Measurements from ENCODE around the gene TGFBRAP1. TPM values are rescaled to one million over a fixed set of nuclear protein-coding genes. Genes with fewer than 3 reads are reported as not detected.

TGFBRAP1 gene
- total RNA-seq, 8 experiments from 2014 or later, result 7.4 to 17.8 (median 11.5) TPM

DNA sequence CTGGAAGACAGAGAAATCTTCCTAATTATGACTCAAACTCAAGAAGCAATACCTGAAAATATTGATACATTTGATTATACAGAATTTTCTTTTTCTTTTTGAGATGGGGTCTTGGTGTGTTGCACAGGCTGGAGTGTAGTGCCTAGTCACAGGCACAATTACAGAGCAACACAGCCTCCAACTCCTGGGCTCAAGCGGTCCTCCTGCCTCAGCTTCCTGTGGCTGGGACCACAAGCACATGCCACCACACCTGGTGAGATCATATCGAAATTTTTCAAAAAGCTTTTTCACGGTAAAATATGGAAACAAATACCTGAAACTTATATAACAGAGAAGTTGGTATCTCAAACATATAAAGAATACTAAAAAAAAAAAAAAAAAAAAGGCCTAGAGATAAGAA, 27.9 kb downstream of the TGFBRAP1 start:
- ATAC-seq (replicated peaks in 6 of 8), result no peak
- Histone ChIP-seq H3K27ac (no peak overlapping the region), H3K4me1 (replicated peaks in 1 of 2) (peaks cover 0 to 9% of the 10 kb centered on the region in 2 donors), H3K4me3 (no peak overlapping the region)
- 83 to 100% (median 100%) methylated on average over 1 to 3 of the region's 3 CpGs; no CpG with 5 or more reads in 1 of the 10 experiments for WGBS, 10 experiments
- in situ Hi-C loops (cut with MboI; ENCODE audit: low pct_unique_long_range_greater_than_20kb in 2 of 9, low sequenced_read_pairs in 9 of 9, unreplicated experiment in 9 of 9), result no loop called here

DNA sequence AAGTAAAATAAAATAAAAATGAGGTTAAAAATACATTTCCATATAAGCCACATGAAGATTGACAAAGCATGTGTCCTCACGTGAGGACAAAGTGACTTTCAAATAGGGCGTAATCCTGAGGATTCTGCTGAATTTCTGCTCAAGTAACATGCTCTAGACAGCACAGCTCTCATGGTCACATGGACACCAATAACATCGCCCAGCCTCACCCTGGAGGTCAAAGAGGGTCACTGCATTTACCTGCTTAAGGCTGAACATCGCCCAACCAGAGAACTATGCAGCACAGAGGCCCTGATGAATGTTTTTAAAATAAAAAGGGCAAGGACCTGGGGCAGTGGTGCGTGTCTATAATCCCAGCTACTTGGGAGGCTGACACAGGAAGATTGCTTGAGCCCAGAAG, 30.2 kb downstream of the TGFBRAP1 start:
- no peak for ATAC-seq (replicated peaks in 6 of 8)
- in situ Hi-C loops (cut with MboI; ENCODE audit: low pct_unique_long_range_greater_than_20kb in 2 of 9, low sequenced_read_pairs in 9 of 9, unreplicated experiment in 9 of 9), result loop anchor here in 1 of 9 experiments (10.0 kb wide), 1 partner anchor 184 kb away; no protein-coding TSS in a partner anchor
- no peak overlapping the region for H3K4me3 ChIP-seq

GRCh38 chr2:105298017-105298416, 31.5 kb downstream of the TGFBRAP1 start:
- Histone ChIP-seq H3K4me1 (replicated peaks in 1 of 2) (peaks cover 0 to 2% of the 10 kb centered on the region in 2 donors), H3K27ac (no peak overlapping the region), H3K4me3 (no peak overlapping the region)
- in situ Hi-C loops (cut with MboI; ENCODE audit: low pct_unique_long_range_greater_than_20kb in 2 of 9, low sequenced_read_pairs in 9 of 9, unreplicated experiment in 9 of 9), result loop anchor here in 1 of 9 experiments (10.0 kb wide), 1 partner anchor 183 kb away; no protein-coding TSS in a partner anchor
- WGBS, 10 experiments, result 80 to 100% (median 89%) methylated on average over 1 to 2 of the region's 3 CpGs; no CpG with 5 or more reads in 4 of the 10 experiments
- ATAC-seq (replicated peaks in 6 of 8), result no peak

More for the DNA sequence above, 30.2 kb downstream of the TGFBRAP1 start:
- WGBS, 10 experiments, result 67 to 100% (median 89%) methylated on average over 1 to 5 of the region's 5 CpGs
- H3K27ac ChIP-seq, result no peak overlapping the region
- H3K4me1 ChIP-seq (replicated peaks in 1 of 2), result peaks cover 0 to 2% of the 10 kb centered on the region in 2 donors

DNA sequence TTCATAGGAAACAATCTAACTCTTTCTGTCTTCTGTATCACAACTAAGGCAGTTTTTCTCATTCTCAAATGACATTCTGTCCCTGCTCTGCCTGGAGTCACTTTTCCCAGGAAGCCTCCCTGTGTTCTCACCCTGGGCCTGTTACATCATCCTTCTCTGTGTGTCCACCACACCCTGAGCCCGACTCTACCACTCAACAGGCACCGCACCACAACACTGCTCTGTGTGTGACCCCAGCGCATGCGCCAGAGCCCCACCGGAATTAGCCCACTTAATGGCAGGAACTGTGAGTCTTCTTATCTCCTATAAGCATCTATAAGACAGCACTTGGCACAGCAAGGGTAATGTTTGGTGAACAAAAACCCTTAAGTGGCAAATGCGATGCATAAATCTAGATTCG, 32.3 kb downstream of the TGFBRAP1 start:
- in situ Hi-C loops (cut with MboI; ENCODE audit: low pct_unique_long_range_greater_than_20kb in 2 of 9, low sequenced_read_pairs in 9 of 9, unreplicated experiment in 9 of 9), result loop anchor here in 1 of 9 experiments (10.0 kb wide), 1 partner anchor 182 kb away; no protein-coding TSS in a partner anchor
- Histone ChIP-seq H3K27ac (no peak overlapping the region), H3K4me1 (replicated peaks in 1 of 2) (peaks cover 0 to 2% of the 10 kb centered on the region in 2 donors), H3K4me3 (no peak overlapping the region)
- 62 to 100% (median 84%) methylated on average over 2 to 7 of the region's 7 CpGs; no CpG with 5 or more reads in 2 of the 10 experiments for WGBS, 10 experiments
- peak in 4 of 8 experiments; percentile 52 to 91 (median 68) for ATAC-seq (replicated peaks in 6 of 8)

- Histone ChIP-seq H3K27ac (no peak overlapping the region), H3K4me1 (replicated peaks in 1 of 2) (peaks cover 0 to 2% of the 10 kb centered on the region in 2 donors), H3K4me3 (no peak overlapping the region)
- ATAC-seq (replicated peaks in 6 of 8), result no peak
- WGBS, 10 experiments, result 76 to 100% (median 94%) methylated on average over 3 to 7 of the region's 7 CpGs
- in situ Hi-C loops (cut with MboI; ENCODE audit: low pct_unique_long_range_greater_than_20kb in 2 of 9, low sequenced_read_pairs in 9 of 9, unreplicated experiment in 9 of 9), result loop anchor here in 1 of 9 experiments (10.0 kb wide), 1 partner anchor 181 kb away; no protein-coding TSS in a partner anchor
Observed at GRCh38 chr2:105296017-105296611, 33.4 kb downstream of the TGFBRAP1 start.

- in situ Hi-C loops (cut with MboI; ENCODE audit: low pct_unique_long_range_greater_than_20kb in 2 of 9, low sequenced_read_pairs in 9 of 9, unreplicated experiment in 9 of 9), result loop anchor here in 1 of 9 experiments (10.0 kb wide), 1 partner anchor 180 kb away; no protein-coding TSS in a partner anchor
- WGBS, 10 experiments, result 10 to 67% (median 25%) methylated on average over 2 to 5 of the region's 5 CpGs; no CpG with 5 or more reads in 2 of the 10 experiments
Observed at GRCh38 chr2:105294844-105295481, 34.6 kb downstream of the TGFBRAP1 start.

GRCh38 chr2:105294046-105294445, 35.5 kb downstream of the TGFBRAP1 start:
- 40 to 100% (median 88%) methylated on average over 1 to 6 of the region's 6 CpGs; no CpG with 5 or more reads in 2 of the 10 experiments for WGBS, 10 experiments
- no peak for ATAC-seq (replicated peaks in 6 of 8)
- no peak overlapping the region for H3K4me3 ChIP-seq
- in situ Hi-C loops (cut with MboI; ENCODE audit: low pct_unique_long_range_greater_than_20kb in 2 of 9, low sequenced_read_pairs in 9 of 9, unreplicated experiment in 9 of 9), result loop anchor here in 1 of 9 experiments (10.0 kb wide), 1 partner anchor 179 kb away; no protein-coding TSS in a partner anchor
- H3K4me1 ChIP-seq (replicated peaks in 1 of 2), result peaks cover 0 to 2% of the 10 kb centered on the region in 2 donors
- H3K27ac ChIP-seq, result no peak overlapping the region

More at GRCh38 chr2:105294844-105295481, 34.6 kb downstream of the TGFBRAP1 start:
- ATAC-seq (replicated peaks in 6 of 8), result peak; percentile 63 to 97 (median 79)
- Histone ChIP-seq H3K27ac (no peak overlapping the region), H3K4me3 (no peak overlapping the region), H3K4me1 (replicated peaks in 1 of 2) (peaks cover 0 to 2% of the 10 kb centered on the region in 2 donors)

GRCh38 chr2:105291981-105292380, 37.6 kb downstream of the TGFBRAP1 start:
- in situ Hi-C loops (cut with MboI; ENCODE audit: low pct_unique_long_range_greater_than_20kb in 2 of 9, low sequenced_read_pairs in 9 of 9, unreplicated experiment in 9 of 9), result loop anchor here in 1 of 9 experiments (10.0 kb wide), 1 partner anchor 177 kb away; no protein-coding TSS in a partner anchor
- peaks cover 0 to 2% of the 10 kb centered on the region in 2 donors for H3K4me1 ChIP-seq (replicated peaks in 1 of 2)
- H3K27ac ChIP-seq, result no peak overlapping the region
- no peak overlapping the region for H3K4me3 ChIP-seq
- 81 to 100% (median 94%) methylated on average over 1 to 2 of the region's 2 CpGs; no CpG with 5 or more reads in 1 of the 10 experiments for WGBS, 10 experiments
- no peak for ATAC-seq (replicated peaks in 6 of 8)

- Histone ChIP-seq H3K27ac (no peak overlapping the region), H3K4me3 (no peak overlapping the region), H3K4me1 (replicated peaks in 1 of 2) (peaks cover 0 to 2% of the 10 kb centered on the region in 2 donors)
- in situ Hi-C loops (cut with MboI; ENCODE audit: low pct_unique_long_range_greater_than_20kb in 2 of 9, low sequenced_read_pairs in 9 of 9, unreplicated experiment in 9 of 9), result loop anchor here in 1 of 9 experiments (10.0 kb wide), 1 partner anchor 176 kb away; no protein-coding TSS in a partner anchor
- WGBS, 10 experiments, result 40 to 97% (median 88%) methylated on average over 1 to 6 of the region's 6 CpGs; no CpG with 5 or more reads in 2 of the 10 experiments
- peak in 3 of 8 experiments; percentile 33 to 73 (median 60) for ATAC-seq (replicated peaks in 6 of 8)
Observed at GRCh38 chr2:105290981-105291660, 38.4 kb downstream of the TGFBRAP1 start.

- 63 to 100% (median 97%) methylated on average over 1 to 6 of the region's 7 CpGs; no CpG with 5 or more reads in 3 of the 10 experiments for WGBS, 10 experiments
- H3K4me3 ChIP-seq, result no peak overlapping the region
- H3K4me1 ChIP-seq (replicated peaks in 1 of 2), result no peaks in the 10 kb centered on the region
- in situ Hi-C loops (cut with MboI; ENCODE audit: low pct_unique_long_range_greater_than_20kb in 2 of 9, low sequenced_read_pairs in 9 of 9, unreplicated experiment in 9 of 9), result no loop called here
- H3K27ac ChIP-seq, result no peak overlapping the region
- ATAC-seq (replicated peaks in 6 of 8), result no peak
Observed at GRCh38 chr2:105288133-105288532, 41.4 kb downstream of the TGFBRAP1 start.

GRCh38 chr2:105287692-105288091, 41.8 kb downstream of the TGFBRAP1 start:
- WGBS, 10 experiments, result 40 to 93% (median 69%) methylated on average over 3 to 5 of the region's 5 CpGs; no CpG with 5 or more reads in 2 of the 10 experiments
- no peaks in the 10 kb centered on the region for H3K4me1 ChIP-seq (replicated peaks in 1 of 2)
- in situ Hi-C loops (cut with MboI; ENCODE audit: low pct_unique_long_range_greater_than_20kb in 2 of 9, low sequenced_read_pairs in 9 of 9, unreplicated experiment in 9 of 9), result no loop called here
- no peak overlapping the region for H3K4me3 ChIP-seq
- ATAC-seq (replicated peaks in 6 of 8), result peak in 2 of 8 experiments; percentile 23 to 32
- no peak overlapping the region for H3K27ac ChIP-seq

DNA sequence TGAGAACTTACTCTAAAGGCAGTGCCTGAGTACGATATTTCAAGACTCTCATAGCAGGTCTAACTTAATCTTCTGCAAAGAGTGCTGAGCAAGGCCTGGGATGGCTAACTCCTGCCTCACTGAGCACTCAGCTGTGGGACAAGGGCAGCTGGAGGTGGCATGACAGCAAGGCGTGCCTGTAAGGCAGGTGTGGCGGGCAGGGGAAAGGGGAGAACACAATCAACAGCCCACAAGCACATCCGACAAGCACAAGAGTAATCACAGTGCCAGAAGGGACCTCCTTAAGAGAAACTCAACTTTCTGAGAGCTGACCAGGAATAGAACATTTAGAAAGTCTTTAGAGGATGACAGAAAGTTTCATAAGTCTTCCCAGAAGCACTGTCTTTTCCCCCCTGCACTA, 46.0 kb downstream of the TGFBRAP1 start:
- in situ Hi-C loops (cut with MboI; ENCODE audit: low pct_unique_long_range_greater_than_20kb in 2 of 9, low sequenced_read_pairs in 9 of 9, unreplicated experiment in 9 of 9), result no loop called here
- H3K4me3 ChIP-seq, result no peak overlapping the region
- H3K4me1 ChIP-seq (replicated peaks in 1 of 2), result no peaks in the 10 kb centered on the region
- WGBS, 10 experiments, result 80 to 100% (median 100%) methylated on average over 1 to 2 of the region's 4 CpGs; no CpG with 5 or more reads in 2 of the 10 experiments
- no peak for ATAC-seq (replicated peaks in 6 of 8)
- no peak overlapping the region for H3K27ac ChIP-seq

Measured in motor neuron (in vitro differentiated cells).